Measurements from ENCODE around the gene C5AR1.
"Not testable (repeated sequence)": the region's sequence is repeated elsewhere in the genome, so short reads cannot be mapped to it uniquely, and the experiment has no call there.

C5AR1 gene

GRCh38 chr19:47309608-47310007 is at the start of gene C5AR1:
Gene C5AR1, plus strand, starts transcription at chr19:47309861. Its CDS starts 35 bp downstream, at chr19:47309896.
- DNase-seq = no peak

GRCh38 chr19:47260476-47260875 is 49.2 kb upstream of the C5AR1 start:
- DNase-seq = no peak

GRCh38 chr19:47261946-47262793 is 47.5 kb upstream of the C5AR1 start:
- DNase-seq = not testable (repeated sequence)

GRCh38 chr19:47264629-47265028 is 45.0 kb upstream of the C5AR1 start:
- no peak for DNase-seq

- no peak for DNase-seq
These were observed 43.2 kb upstream of the C5AR1 start for GRCh38 chr19:47266401-47266941.

- DNase-seq = no peak
These were observed 42.3 kb upstream of the C5AR1 start for GRCh38 chr19:47267350-47267759.

- no peak for DNase-seq
These were observed 41.6 kb upstream of the C5AR1 start for GRCh38 chr19:47268028-47268427.

- no peak for DNase-seq
These were observed 40.1 kb upstream of the C5AR1 start for GRCh38 chr19:47269596-47269995.

- DNase-seq = no peak
These were observed 39.3 kb upstream of the C5AR1 start for GRCh38 chr19:47270408-47270807.

GRCh38 chr19:47271949-47272348 is 37.7 kb upstream of the C5AR1 start:
- no peak for DNase-seq

- DNase-seq = no peak
These were observed 37.0 kb upstream of the C5AR1 start for GRCh38 chr19:47272448-47273312.

- peak; percentile 94 for DNase-seq
These were observed 36.2 kb upstream of the C5AR1 start for GRCh38 chr19:47273313-47274070.

- peak; percentile 100 for DNase-seq
These were observed 35.4 kb upstream of the C5AR1 start, which contains the start of gene INAFM1 for GRCh38 chr19:47274071-47274890. Gene INAFM1, plus strand, starts transcription at chr19:47274885. Its CDS starts 35 bp downstream, at chr19:47274920.

GRCh38 chr19:47274891-47275761 is 34.5 kb upstream of the C5AR1 start:
- DNase-seq = peak; percentile 26

- DNase-seq = no peak
These were observed 33.7 kb upstream of the C5AR1 start for GRCh38 chr19:47275791-47276461.

- not testable (repeated sequence) for DNase-seq
These were observed 33.1 kb upstream of the C5AR1 start for GRCh38 chr19:47276513-47276912.

- DNase-seq = peak; percentile 83
These were observed 29.4 kb upstream of the C5AR1 start for GRCh38 chr19:47280183-47280797.

- no peak for DNase-seq
These were observed 26.1 kb upstream of the C5AR1 start for GRCh38 chr19:47283405-47284059.

- DNase-seq = peak; percentile 38
These were observed 25.2 kb upstream of the C5AR1 start for GRCh38 chr19:47284324-47284899.
